CD4-positive, alpha-beta T cell treated with Interleukin-6 for 4 hours (primary cell): Measurements from ENCODE around the gene ARL13B.

ENCODE experiments used
- DNase-seq: peaks from one replicate; pipeline ENCODE4 v3.0.0-alpha.2; 2020; ENCODE audit warnings: mixed read lengths

Gene ARL13B

GRCh38 chr3:94064243-94064860 lies 84.4 kb downstream of the ARL13B start:
- no peak for DNase-seq

- no peak for DNase-seq
Measured at GRCh38 chr3:94065122-94065521, 85.2 kb downstream of the ARL13B start.

GRCh38 chr3:94065819-94066480 lies 86.0 kb downstream of the ARL13B start:
- no peak for DNase-seq

GRCh38 chr3:94066506-94067500 lies 86.8 kb downstream of the ARL13B start:
- no peak for DNase-seq

- no peak for DNase-seq
Measured at GRCh38 chr3:94069194-94069813, 89.3 kb downstream of the ARL13B start.

GRCh38 chr3:94070341-94070911 lies 90.5 kb downstream of the ARL13B start:
- no peak for DNase-seq

- no peak for DNase-seq
Measured at GRCh38 chr3:94071713-94072284, 91.8 kb downstream of the ARL13B start.

GRCh38 chr3:94076055-94076454 lies 96.1 kb downstream of the ARL13B start:
- DNase-seq: no peak

- DNase-seq: peak; percentile 36
Measured at GRCh38 chr3:94080552-94080951, 100.6 kb downstream of the ARL13B start.

GRCh38 chr3:94081884-94082283 lies 101.9 kb downstream of the ARL13B start:
- DNase-seq: no peak

GRCh38 chr3:94082391-94082937 lies 102.5 kb downstream of the ARL13B start:
- DNase-seq: no peak

GRCh38 chr3:94083261-94083660 lies 103.3 kb downstream of the ARL13B start:
- DNase-seq: no peak

- no peak for DNase-seq
Measured at GRCh38 chr3:94089126-94089525, 109.2 kb downstream of the ARL13B start.

- DNase-seq: no peak
Measured at GRCh38 chr3:94092086-94092485, 112.1 kb downstream of the ARL13B start.

- no peak for DNase-seq
Measured at GRCh38 chr3:94093151-94093550, 113.2 kb downstream of the ARL13B start.

- no peak for DNase-seq
Measured at GRCh38 chr3:94095111-94095510, 115.2 kb downstream of the ARL13B start.

- DNase-seq: no peak
Measured at GRCh38 chr3:94098452-94098851, 118.5 kb downstream of the ARL13B start.

- DNase-seq: no peak
Measured at GRCh38 chr3:94099311-94099710, 119.4 kb downstream of the ARL13B start.

GRCh38 chr3:94101860-94102259 lies 121.9 kb downstream of the ARL13B start:
- no peak for DNase-seq
